HEK293 (cell line): ENCODE measurements around the gene KIAA1671.

Source experiments
- CTCF ChIA-PET: fragments of 350-600 bp; formaldehyde crosslinking; extraction: SDS; loops from one replicate; lab custom pipeline; 2021; ENCODE audit warnings: antibody characterized with exemption; lab: Yijun Ruan, JAX
- POLR2A ChIA-PET: fragments of 300-600 bp; formaldehyde crosslinking; extraction: SDS; loops from one replicate; lab custom pipeline; 2020; ENCODE audit warnings: antibody characterized with exemption, inconsistent platforms; lab: Yijun Ruan, JAX
- H3K27ac ChIP-seq: fragments of 200-500 bp; sonication (Bioruptor generic); 2 replicates; pipeline ENCODE4 v1.5.1; 2014; ENCODE audit warnings: low read depth, low read length, control low read depth, inconsistent platforms; ENCODE audit errors: extremely low read depth
- H3K36me3 ChIP-seq, 2 experiments: fragments of 200-500 bp in 1 of 2; sonication (Bioruptor generic) in 1 of 2; 1 replicate in 1 of 2; 2 replicates in 1 of 2; pipeline ENCODE4 v1.5.1; 2014 to 2017; ENCODE audit warnings: inconsistent platforms in 2 of 2, low read length in 2 of 2; ENCODE audit not compliant: control insufficient read depth in 2 of 2, insufficient read depth in 1 of 2
- H3K4me1 ChIP-seq: fragments of 200-500 bp; sonication (Bioruptor generic); 2 replicates; pipeline ENCODE4 v1.5.1; 2014; ENCODE audit warnings: mild to moderate bottlenecking, low read length, inconsistent platforms; ENCODE audit not compliant: control insufficient read depth, insufficient read depth
- H3K4me3 ChIP-seq: 2 replicates; pipeline ENCODE4 v1.5.1; 2011; ENCODE audit warnings: low read depth, mild to moderate bottlenecking, control low read depth, low read length, moderate library complexity
- H3K9me3 ChIP-seq: fragments of 200-500 bp; sonication (Bioruptor generic); 2 replicates; pipeline ENCODE4 v1.5.1; 2014; ENCODE audit warnings: low read depth, low read length, inconsistent platforms; ENCODE audit not compliant: control insufficient read depth, insufficient read depth
- PRDM2 ChIP-seq: fragments of 450-650 bp; formaldehyde crosslinking; IDR thresholded peaks from 2 replicates; pipeline ENCODE4 v1.5.1; 2016; ENCODE audit warnings: missing biosample characterization, missing genetic modification characterization, borderline replicate concordance
- YY2 ChIP-seq: fragments of 450-650 bp; formaldehyde crosslinking; IDR thresholded peaks from 2 replicates; pipeline ENCODE4 v1.5.1; 2016; ENCODE audit warnings: missing biosample characterization, missing genetic modification characterization
- ZFP41 ChIP-seq: fragments of 450-650 bp; formaldehyde crosslinking; IDR thresholded peaks from 2 replicates; pipeline ENCODE4 v1.5.1; 2016; ENCODE audit warnings: missing biosample characterization, missing genetic modification characterization, borderline replicate concordance
- ZNF133 ChIP-seq: fragments of 450-650 bp; formaldehyde crosslinking; IDR thresholded peaks from 2 replicates; pipeline ENCODE4 v1.5.1; 2016; ENCODE audit warnings: missing biosample characterization, missing genetic modification characterization
- ZNF2 ChIP-seq: fragments of 450-650 bp; formaldehyde crosslinking; IDR thresholded peaks from 2 replicates; pipeline ENCODE4 v1.5.1; 2016; ENCODE audit warnings: missing biosample characterization, missing genetic modification characterization
- ZNF404 ChIP-seq: fragments of 450-650 bp; formaldehyde crosslinking; IDR thresholded peaks from 2 replicates; pipeline ENCODE4 v1.5.1; 2017; ENCODE audit warnings: missing biosample characterization, missing genetic modification characterization
- ZNF558 ChIP-seq: fragments of 450-650 bp; formaldehyde crosslinking; IDR thresholded peaks from 2 replicates; pipeline ENCODE4 v1.5.1; 2016; ENCODE audit warnings: missing biosample characterization, missing genetic modification characterization
- ZNF768 ChIP-seq: fragments of 450-650 bp; formaldehyde crosslinking; IDR thresholded peaks from 2 replicates; pipeline ENCODE4 v1.5.1; 2018; ENCODE audit warnings: missing biosample characterization, mild to moderate bottlenecking, missing genetic modification characterization
- ZXDB ChIP-seq: fragments of 450-650 bp; formaldehyde crosslinking; IDR thresholded peaks from 2 replicates; pipeline ENCODE4 v1.5.1; 2016; ENCODE audit warnings: missing biosample characterization, missing genetic modification characterization

The KIAA1671 gene

GRCh38 chr22:25062386-25063085 is 110.0 kb downstream of the KIAA1671 start:
- H3K4me1 ChIP-seq = no peaks in the 10 kb centered on the region
- H3K4me3 ChIP-seq = no peak overlapping the region
- H3K36me3 ChIP-seq = no peaks in the 10 kb centered on the region; a peak in 1 of 3 replicates
- ChIA-PET POLR2A (interaction anchor here (0.6 kb wide), 1 partner anchor 25 kb away, joined by 3 read pairs; no protein-coding TSS in a partner anchor), CTCF (interaction anchor here (0.6 kb wide), 1 partner anchor 739 kb away, joined by 3 read pairs; no protein-coding TSS in a partner anchor)
- H3K27ac ChIP-seq = no peak overlapping the region
- H3K9me3 ChIP-seq = no peaks in the 10 kb centered on the region
- TF ChIP-seq ZNF2 (tag by site-specific recombination) = no peak
- TF ChIP-seq ZXDB (tag by site-specific recombination) = no peak
- 0 out of 2 replicates have a peak, but pooled peaks have one; percentile 22 for TF ChIP-seq ZNF133 (tag by site-specific recombination)

GRCh38 chr22:25064894-25065560 is 112.5 kb downstream of the KIAA1671 start:
- CTCF ChIA-PET = interaction anchor here (1.0 kb wide), 1 partner anchor 293 kb away, joined by 3 read pairs; no protein-coding TSS in a partner anchor
- TF ChIP-seq PRDM2 (tag by site-specific recombination) (no peak), ZNF768 (tag by site-specific recombination) (no peak), ZNF558 (tag by site-specific recombination) (no peak)
- Histone ChIP-seq H3K4me1 (no peaks in the 10 kb centered on the region), H3K4me3 (no peak overlapping the region), H3K36me3 (no peaks in the 10 kb centered on the region; a peak in 1 of 3 replicates), H3K9me3 (no peaks in the 10 kb centered on the region), H3K27ac (no peak overlapping the region)
- POLR2A ChIA-PET = no interaction called here

GRCh38 chr22:25066861-25067435 is 114.4 kb downstream of the KIAA1671 start:
- no peaks in the 10 kb centered on the region; a peak in 1 of 3 replicates for H3K36me3 ChIP-seq
- CTCF ChIA-PET = interaction anchor here (1.4 kb wide), 1 partner anchor 129 kb away, joined by 6 read pairs; no protein-coding TSS in a partner anchor
- H3K27ac ChIP-seq = no peak overlapping the region
- no peak for TF ChIP-seq ZNF404
- TF ChIP-seq YY2 (tag by site-specific recombination) = no peak
- no peak for TF ChIP-seq ZFP41
- no peak overlapping the region for H3K4me3 ChIP-seq
- H3K9me3 ChIP-seq = no peaks in the 10 kb centered on the region
- H3K4me1 ChIP-seq = no peaks in the 10 kb centered on the region
- POLR2A ChIA-PET = no interaction called here
